NT2/D1 (cell line): ENCODE data around the gene P2RX3.
"Not testable (repeated sequence)": the region's sequence is repeated elsewhere in the genome, so short reads cannot be mapped to it uniquely, and the experiment has no call there.

ENCODE experiments used
- SUZ12 ChIP-seq: IDR thresholded peaks from 2 replicates; pipeline ENCODE4 v1.6.1; 2011; ENCODE audit not compliant: insufficient read length, insufficient read depth; ENCODE audit errors: extremely low read depth
- YY1 ChIP-seq: IDR thresholded peaks from 2 replicates; pipeline ENCODE4 v1.6.1; 2011; ENCODE audit not compliant: insufficient read length, insufficient read depth

- not testable (repeated sequence) for TF ChIP-seq SUZ12, YY1
Measured at GRCh38 chr11:57403003-57403801, 65.0 kb downstream of the P2RX3 start.
